Measurements from ENCODE around the gene S100A3. TPM values are rescaled to one million over a fixed set of nuclear protein-coding genes. Genes with fewer than 3 reads are reported as not detected.

The S100A3 gene
- total and polyA plus RNA-seq, 2 of the 8 experiments (the other 6 are each of a cell fraction or from before 2014, with no cell fraction given), result 0.26 to 0.47 TPM

DNA sequence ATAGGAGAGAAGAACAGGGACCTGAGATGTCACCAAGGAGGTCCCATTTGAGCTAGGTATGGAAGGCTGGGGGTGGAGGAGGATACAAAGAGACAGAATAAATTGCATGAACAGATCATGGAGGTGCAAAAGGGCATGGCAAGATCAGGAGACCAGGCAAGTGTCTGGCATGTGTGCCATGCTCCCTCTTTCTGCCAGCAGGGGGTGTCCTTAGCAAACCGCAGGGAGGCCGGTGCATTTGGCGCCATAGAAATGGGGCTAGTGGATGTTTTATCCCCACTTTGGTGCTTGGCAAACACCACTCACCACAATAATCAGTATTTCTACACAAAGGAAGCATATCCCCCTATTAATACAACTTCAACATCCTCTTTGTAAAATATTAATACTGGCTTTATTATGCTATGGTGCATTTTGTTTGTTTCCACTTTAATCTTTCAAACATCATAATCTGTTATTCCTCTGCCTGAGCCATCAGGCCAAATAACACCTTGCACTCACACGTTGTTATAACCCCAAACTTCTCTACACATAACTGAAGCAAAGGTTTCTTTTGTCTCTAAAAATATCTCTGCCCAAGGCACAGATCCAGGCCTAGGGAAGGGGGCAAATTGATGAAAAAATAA, 39.2 kb downstream of the S100A3 start:
- no peak overlapping the region for H3K4me2 ChIP-seq (ENCODE audit: insufficient read depth in 1 of 2, low read depth in 2 of 2, low read length in 2 of 2)
- no peak overlapping the region for H2AFZ ChIP-seq (ENCODE audit: low read length)
- H3K27ac ChIP-seq (ENCODE audit: low read depth, low read length), result no peak overlapping the region
- no peak overlapping the region for H4K8ac ChIP-seq (ENCODE audit: extremely low read depth, insufficient read depth, low read length)
- peaks cover 0 to 2% (median 0%) of the 10 kb centered on the region in 4 experiments; a peak in 3 of 7 replicates for H3K4me1 ChIP-seq (replicated peaks in 1 of 4; ENCODE audit: control insufficient read depth in 3 of 4, insufficient read depth in 4 of 4, low read length in 3 of 4)
- no peak overlapping the region for H2AK5ac ChIP-seq (ENCODE audit: low read depth, low read length)
- no peak for TF ChIP-seq BCL11A (IDR thresholded peaks at IDR 0.05; ENCODE audit: low read depth in 2 of 2, low read length in 2 of 2)
- TF ChIP-seq BACH1 (IDR thresholded peaks at IDR 0.05; ENCODE audit: low read length), result no peak
- no peak for TF ChIP-seq SIX5 (IDR thresholded peaks at IDR 0.05; ENCODE audit: low read depth, low read length)
- TF ChIP-seq, protein P1, sequence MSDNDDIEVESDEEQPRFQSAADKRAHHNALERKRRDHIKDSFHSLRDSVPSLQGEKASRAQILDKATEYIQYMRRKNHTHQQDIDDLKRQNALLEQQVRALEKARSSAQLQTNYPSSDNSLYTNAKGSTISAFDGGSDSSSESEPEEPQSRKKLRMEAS (IDR thresholded peaks at IDR 0.05), result 0 out of 2 replicates have a peak, but pooled peaks have one; percentile 28
- TF ChIP-seq, protein P2, sequence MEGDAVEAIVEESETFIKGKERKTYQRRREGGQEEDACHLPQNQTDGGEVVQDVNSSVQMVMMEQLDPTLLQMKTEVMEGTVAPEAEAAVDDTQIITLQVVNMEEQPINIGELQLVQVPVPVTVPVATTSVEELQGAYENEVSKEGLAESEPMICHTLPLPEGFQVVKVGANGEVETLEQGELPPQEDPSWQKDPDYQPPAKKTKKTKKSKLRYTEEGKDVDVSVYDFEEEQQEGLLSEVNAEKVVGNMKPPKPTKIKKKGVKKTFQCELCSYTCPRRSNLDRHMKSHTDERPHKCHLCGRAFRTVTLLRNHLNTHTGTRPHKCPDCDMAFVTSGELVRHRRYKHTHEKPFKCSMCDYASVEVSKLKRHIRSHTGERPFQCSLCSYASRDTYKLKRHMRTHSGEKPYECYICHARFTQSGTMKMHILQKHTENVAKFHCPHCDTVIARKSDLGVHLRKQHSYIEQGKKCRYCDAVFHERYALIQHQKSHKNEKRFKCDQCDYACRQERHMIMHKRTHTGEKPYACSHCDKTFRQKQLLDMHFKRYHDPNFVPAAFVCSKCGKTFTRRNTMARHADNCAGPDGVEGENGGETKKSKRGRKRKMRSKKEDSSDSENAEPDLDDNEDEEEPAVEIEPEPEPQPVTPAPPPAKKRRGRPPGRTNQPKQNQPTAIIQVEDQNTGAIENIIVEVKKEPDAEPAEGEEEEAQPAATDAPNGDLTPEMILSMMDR (IDR thresholded peaks at IDR 0.05; ENCODE audit: control extremely low read depth in 1 of 3, insufficient read depth in 1 of 3, low read depth in 1 of 3, low read length in 3 of 3), result peak; percentile 58 to 77 (median 74)
- no peak for TF ChIP-seq YY1 (IDR thresholded peaks at IDR 0.05; ENCODE audit: low read depth, low read length)
- peak; percentile 58 to 70 for TF ChIP-seq RAD21 (IDR thresholded peaks at IDR 0.05 in 1 of 2, conservative IDR thresholded peaks at IDR 0.05 in 1 of 2; ENCODE audit: low read depth in 2 of 2, low read length in 2 of 2)
- H2BK20ac ChIP-seq (ENCODE audit: low read length), result no peak overlapping the region
- H3K56ac ChIP-seq (replicated peaks; ENCODE audit: insufficient read length, low read depth, low read length), result no peak overlapping the region
- no peaks in the 10 kb centered on the region for H4K20me1 ChIP-seq (replicated peaks in 1 of 2; ENCODE audit: control insufficient read depth in 1 of 2, insufficient read depth in 2 of 2, low read length in 2 of 2)
- H4K5ac ChIP-seq (ENCODE audit: insufficient read length, low read depth, low read length), result no peak overlapping the region
- FAIRE-seq, result no peak
- H3K79me1 ChIP-seq (ENCODE audit: low read depth, low read length), result no peaks in the 10 kb centered on the region
- H3K23me2 ChIP-seq (ENCODE audit: low read depth, low read length), result no peaks in the 10 kb centered on the region
- no peak overlapping the region for H3K14ac ChIP-seq (ENCODE audit: insufficient read length)
- ChIA-PET CTCF (ENCODE audit: partially characterized antibody) (interaction anchor here (0.7 to 5.3 kb wide), 46 partner anchors 8 to 166 kb away, joined by 3 to 86 read pairs (median 6); partner anchors contain the start of genes PGLYRP4, S100A1, S100A13 and S100A14), POLR2A (ENCODE audit: partially characterized antibody) (no interaction called here)
- no peak overlapping the region for H3K18ac ChIP-seq (ENCODE audit: extremely low read depth, low read length)
- no peak overlapping the region for H2BK5ac ChIP-seq (ENCODE audit: low read depth, low read length)
- H2BK15ac ChIP-seq (ENCODE audit: low read length), result no peak overlapping the region
- 83% methylated on average over 4 of the region's 4 CpGs; no CpG with 5 or more reads in 1 of the 2 experiments for WGBS, 2 experiments (ENCODE audit: extremely low coverage in 1 of 2, insufficient coverage in 1 of 2, insufficient read length in 1 of 2, insufficient replicate concordance in 2 of 2, low coverage in 1 of 2, low lambda C conversion rate in 2 of 2, missing lambda C conversion rate in 1 of 2)
- no peak overlapping the region for H3K4ac ChIP-seq (replicated peaks; ENCODE audit: insufficient read length, low read depth, low read length)
- no peak for DNase-seq (ENCODE audit: low read depth in 1 of 2, low spot score in 2 of 2)
- no peak overlapping the region for H4K91ac ChIP-seq (replicated peaks; ENCODE audit: insufficient read length, low read length)
- H3K27me3 ChIP-seq (replicated peaks in 1 of 4; ENCODE audit: control insufficient read depth in 3 of 4, extremely low read depth in 1 of 4, insufficient read depth in 3 of 4, low read length in 3 of 4), result no peaks in the 10 kb centered on the region; a peak in 2 of 7 replicates
- 0 out of 2 replicates have a peak overlapping the region, but pooled peaks have one; percentile 5 for H2BK12ac ChIP-seq (ENCODE audit: low read depth, low read length)
- H3K79me2 ChIP-seq (ENCODE audit: control insufficient read depth in 1 of 2, insufficient read depth in 2 of 2, low read length in 2 of 2), result no peaks in the 10 kb centered on the region
- no peaks in the 10 kb centered on the region for H3K36me3 ChIP-seq (ENCODE audit: control insufficient read depth in 2 of 4, insufficient read depth in 4 of 4, low read length in 3 of 4)
- no peak overlapping the region for H3K23ac ChIP-seq (ENCODE audit: insufficient read length)
- H3K9me3 ChIP-seq (ENCODE audit: insufficient read depth in 2 of 2, low read depth in 1 of 2, low read length in 1 of 2), result no peaks in the 10 kb centered on the region
- H3K4me3 ChIP-seq (ENCODE audit: extremely low read depth in 1 of 4, insufficient read depth in 2 of 4, low read depth in 3 of 4, low read length in 4 of 4), result no peak overlapping the region
- no peak overlapping the region for H2BK120ac ChIP-seq (replicated peaks; ENCODE audit: low read depth, low read length)
- no peak overlapping the region for H3K9ac ChIP-seq (replicated peaks in 1 of 4; ENCODE audit: extremely low read depth in 1 of 4, low read depth in 3 of 4, low read length in 3 of 4)

All from H1 (cell line).